ENCODE measurements around the gene APOOL. TPM values are rescaled to one million over a fixed set of nuclear protein-coding genes. Genes with fewer than 3 reads are reported as not detected.
"Not testable (repeated sequence)": the region's sequence is repeated elsewhere in the genome, so short reads cannot be mapped to it uniquely, and the experiment has no call there.

APOOL gene
- total RNA-seq: 1 to 10 TPM; 7.8 to 8.6 TPM
- 9.3 to 10.1 reads per million in 2 donors for total RNA-seq

DNA sequence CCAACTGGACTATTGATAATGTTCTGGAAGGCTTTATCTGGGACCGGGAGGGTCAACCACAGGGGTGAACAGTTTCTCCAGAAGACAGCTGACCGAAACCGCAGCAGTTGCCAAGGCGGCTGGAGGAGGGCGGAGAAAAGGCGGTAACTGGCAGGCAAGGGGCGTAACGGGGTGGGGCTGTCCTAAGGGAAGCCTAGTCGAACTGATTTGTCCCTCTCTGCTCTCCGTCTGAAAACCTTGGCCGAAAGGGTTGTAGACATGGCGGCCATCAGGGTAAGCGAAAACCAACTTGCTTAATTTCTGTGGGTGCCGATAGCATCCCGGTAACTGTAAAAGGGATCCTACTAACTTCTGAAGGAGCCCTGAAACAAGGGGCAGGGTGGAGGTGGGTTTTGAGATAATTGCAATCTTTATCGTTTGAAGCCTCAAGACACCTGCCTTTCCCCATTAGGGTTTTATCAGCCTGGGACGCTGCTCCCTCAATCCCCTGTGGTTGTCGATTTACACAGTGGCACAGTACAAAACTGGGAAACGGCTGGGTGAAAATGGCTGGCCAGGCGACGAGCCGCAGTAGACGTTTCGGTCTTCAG lies at the start of gene APOOL:
Gene APOOL (plus strand): TSS at position 223 of the 590 bp plus-strand sequence. CDS start 36 bp downstream, at position 259.
- ATAC-seq: peak; percentile 97
- DNase-seq: peak; percentile 50 to 59 (median 58)
- peak within 1 kb of the TSS; percentile 89 for H3K27ac Mint-ChIP-seq
- peaks cover 18% of the 10 kb centered on the region for H3K4me1 Mint-ChIP-seq
- H3K27me3 Mint-ChIP-seq: no peaks in the 10 kb centered on the region
- no peaks in the 10 kb centered on the region for H3K36me3 Mint-ChIP-seq (ENCODE audit: low read depth)
- H3K4me3 Mint-ChIP-seq: peak within 1 kb of the TSS; percentile 90
- no peaks in the 10 kb centered on the region for H3K9me3 ChIP-seq (ENCODE audit: control insufficient read depth, low read length, poor library complexity, severe bottlenecking)

GRCh38 chrX:84956304-84956703 lies 47.4 kb upstream of the APOOL start:
- ATAC-seq (no peak), DNase-seq (no peak)
- no peaks in the 10 kb centered on the region for H3K9me3 ChIP-seq (ENCODE audit: control insufficient read depth, low read length, poor library complexity, severe bottlenecking)
- no peaks in the 10 kb centered on the region for H3K4me1 Mint-ChIP-seq
- no peak overlapping the region for H3K27ac Mint-ChIP-seq
- no peaks in the 10 kb centered on the region for H3K27me3 Mint-ChIP-seq
- H3K36me3 Mint-ChIP-seq (ENCODE audit: low read depth): no peaks in the 10 kb centered on the region
- H3K4me3 Mint-ChIP-seq: no peak overlapping the region

- no peak for ATAC-seq
- Mint-ChIP-seq H3K27ac (no peak overlapping the region), H3K4me1 (no peaks in the 10 kb centered on the region), H3K36me3 (ENCODE audit: low read depth) (no peaks in the 10 kb centered on the region), H3K27me3 (no peaks in the 10 kb centered on the region), H3K4me3 (no peak overlapping the region)
- DNase-seq: no peak
- H3K9me3 ChIP-seq (ENCODE audit: control insufficient read depth, low read length, poor library complexity, severe bottlenecking): no peaks in the 10 kb centered on the region
Measured at GRCh38 chrX:84974803-84975202, 28.9 kb upstream of the APOOL start.

- not testable (repeated sequence) for H3K4me1 Mint-ChIP-seq; H3K4me3 Mint-ChIP-seq; H3K36me3 Mint-ChIP-seq (ENCODE audit: low read depth); H3K27ac Mint-ChIP-seq; H3K27me3 Mint-ChIP-seq; H3K9me3 ChIP-seq (ENCODE audit: control insufficient read depth, low read length, poor library complexity, severe bottlenecking); ATAC-seq; DNase-seq
Measured at GRCh38 chrX:84991739-84992138, 11.9 kb upstream of the APOOL start.

DNA sequence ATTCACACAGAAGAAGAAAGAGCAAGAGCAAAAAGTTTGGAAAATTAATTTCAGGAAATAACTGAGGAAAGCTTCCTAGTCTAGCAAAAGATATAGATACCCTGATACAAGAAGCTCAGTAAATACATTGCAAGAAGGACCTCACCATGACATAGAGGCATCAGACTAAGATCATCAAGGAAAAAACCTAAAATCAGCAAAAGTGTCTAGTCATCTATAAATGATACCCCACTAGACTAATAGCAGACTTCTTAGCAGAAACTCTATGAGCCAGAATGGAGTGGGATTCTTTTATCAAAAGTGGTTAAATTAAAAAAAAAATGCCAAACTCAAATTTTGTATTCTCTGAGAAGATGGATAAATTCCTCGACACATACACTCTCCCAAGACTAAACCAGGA lies 10.5 kb upstream of the APOOL start:
- DNase-seq (no peak), ATAC-seq (no peak)
- H3K9me3 ChIP-seq (ENCODE audit: control insufficient read depth, low read length, poor library complexity, severe bottlenecking): no peaks in the 10 kb centered on the region
- H3K4me3 Mint-ChIP-seq: no peak overlapping the region
- H3K27ac Mint-ChIP-seq: no peak overlapping the region
- H3K4me1 Mint-ChIP-seq: no peaks in the 10 kb centered on the region
- no peaks in the 10 kb centered on the region for H3K36me3 Mint-ChIP-seq (ENCODE audit: low read depth)
- no peaks in the 10 kb centered on the region for H3K27me3 Mint-ChIP-seq

- H3K36me3 Mint-ChIP-seq (ENCODE audit: low read depth): no peaks in the 10 kb centered on the region
- no peak for DNase-seq
- no peak overlapping the region for H3K27ac Mint-ChIP-seq
- H3K9me3 ChIP-seq (ENCODE audit: control insufficient read depth, low read length, poor library complexity, severe bottlenecking): no peaks in the 10 kb centered on the region
- H3K4me1 Mint-ChIP-seq: peaks cover 10% of the 10 kb centered on the region
- no peaks in the 10 kb centered on the region for H3K27me3 Mint-ChIP-seq
- ATAC-seq: no peak
- no peak overlapping the region for H3K4me3 Mint-ChIP-seq
Measured at GRCh38 chrX:85001344-85001743, 2.3 kb upstream of the APOOL start.

- H3K4me3 Mint-ChIP-seq: peak overlapping the region; percentile 90
- no peaks in the 10 kb centered on the region for H3K9me3 ChIP-seq (ENCODE audit: control insufficient read depth, low read length, poor library complexity, severe bottlenecking)
- no peaks in the 10 kb centered on the region for H3K27me3 Mint-ChIP-seq
- DNase-seq: no peak
- peak overlapping the region; percentile 89 for H3K27ac Mint-ChIP-seq
- peaks cover 22% of the 10 kb centered on the region for H3K4me1 Mint-ChIP-seq
- ATAC-seq: no peak
- H3K36me3 Mint-ChIP-seq (ENCODE audit: low read depth): peaks cover 2% of the 10 kb centered on the region
Measured at GRCh38 chrX:85004255-85004654, 578 bp downstream of the APOOL start.

DNA sequence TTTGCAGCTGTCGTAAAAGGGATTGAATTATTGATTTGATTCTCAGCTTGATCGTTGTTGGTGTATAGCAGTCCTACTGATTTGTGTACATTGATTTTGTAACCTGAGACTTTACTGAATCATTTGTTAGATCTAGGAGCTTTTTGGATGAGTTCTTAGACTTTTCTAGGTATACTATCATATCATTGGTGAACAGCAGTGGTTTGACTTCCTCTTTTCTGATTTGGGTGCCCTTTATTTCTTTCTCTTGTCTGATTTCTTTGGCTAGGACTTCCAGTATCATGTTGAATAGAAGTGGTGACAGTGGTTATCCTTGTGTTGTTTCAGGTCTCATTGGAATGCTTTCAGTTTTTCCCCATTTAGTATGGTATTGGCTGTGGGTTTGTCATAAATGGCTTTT lies 8.4 kb downstream of the APOOL start:
- H3K4me3 Mint-ChIP-seq: no peak overlapping the region
- no peaks in the 10 kb centered on the region for H3K9me3 ChIP-seq (ENCODE audit: control insufficient read depth, low read length, poor library complexity, severe bottlenecking)
- peaks cover 2% of the 10 kb centered on the region for H3K36me3 Mint-ChIP-seq (ENCODE audit: low read depth)

DNA sequence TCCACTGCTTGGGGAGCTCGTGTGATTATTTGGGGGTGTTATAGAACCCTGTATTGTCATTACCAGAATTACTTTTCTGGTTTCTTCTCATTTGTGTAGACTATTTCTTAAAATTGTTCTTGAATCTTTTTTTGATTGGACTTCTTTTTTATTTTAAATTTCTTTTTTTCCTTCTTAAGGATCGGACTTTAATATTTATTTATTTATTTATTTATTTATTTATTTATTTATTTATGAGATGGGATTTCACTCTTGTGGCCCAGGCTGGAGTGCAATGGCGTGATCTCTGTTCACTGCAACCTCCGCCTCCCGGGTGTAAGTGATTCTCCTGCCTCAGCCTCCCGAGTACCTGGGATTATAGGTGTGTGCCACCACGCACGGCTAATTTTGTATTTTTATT lies 11.7 kb downstream of the APOOL start:
- H3K4me3 Mint-ChIP-seq; H3K27ac Mint-ChIP-seq; ATAC-seq; H3K27me3 Mint-ChIP-seq; H3K36me3 Mint-ChIP-seq (ENCODE audit: low read depth); H3K9me3 ChIP-seq (ENCODE audit: control insufficient read depth, low read length, poor library complexity, severe bottlenecking); DNase-seq: not testable (repeated sequence)
- H3K4me1 Mint-ChIP-seq: peaks cover 16% of the 10 kb centered on the region

More for the DNA sequence above, 8.4 kb downstream of the APOOL start:
- no peaks in the 10 kb centered on the region for H3K27me3 Mint-ChIP-seq
- ATAC-seq (no peak), DNase-seq (no peak)
- H3K27ac Mint-ChIP-seq: no peak overlapping the region
- peaks cover 25% of the 10 kb centered on the region for H3K4me1 Mint-ChIP-seq

GRCh38 chrX:85017721-85018120 lies 14.0 kb downstream of the APOOL start:
- peaks cover 16% of the 10 kb centered on the region for H3K4me1 Mint-ChIP-seq
- no peak for DNase-seq
- no peak overlapping the region for H3K4me3 Mint-ChIP-seq
- no peaks in the 10 kb centered on the region for H3K9me3 ChIP-seq (ENCODE audit: control insufficient read depth, low read length, poor library complexity, severe bottlenecking)
- no peaks in the 10 kb centered on the region for H3K27me3 Mint-ChIP-seq
- ATAC-seq: no peak
- no peak overlapping the region for H3K27ac Mint-ChIP-seq
- peaks cover 9% of the 10 kb centered on the region for H3K36me3 Mint-ChIP-seq (ENCODE audit: low read depth)

DNA sequence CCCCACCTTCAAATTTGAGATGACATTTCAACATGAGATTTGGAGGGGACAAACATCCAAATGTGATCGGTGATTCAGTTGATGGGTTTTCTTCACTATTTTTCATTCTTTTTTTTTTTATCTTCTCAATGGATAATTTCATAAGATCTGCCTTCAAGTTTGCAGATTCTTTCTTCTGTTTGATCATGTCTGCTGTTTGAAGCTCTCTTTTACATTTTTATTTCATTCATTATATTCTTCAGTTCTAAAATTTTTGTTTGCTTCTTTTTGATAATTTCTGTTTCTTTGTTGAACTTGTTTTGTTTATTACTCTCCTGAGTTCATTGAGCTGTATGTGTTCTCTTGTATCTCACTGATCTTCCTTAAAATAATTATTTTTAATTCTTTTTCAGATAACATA lies 14.8 kb downstream of the APOOL start:
- Mint-ChIP-seq H3K4me1 (peaks cover 11% of the 10 kb centered on the region), H3K36me3 (ENCODE audit: low read depth) (peaks cover 9% of the 10 kb centered on the region), H3K4me3 (no peak overlapping the region), H3K27me3 (no peaks in the 10 kb centered on the region), H3K27ac (no peak overlapping the region)
- ATAC-seq (no peak), DNase-seq (no peak)
- no peaks in the 10 kb centered on the region for H3K9me3 ChIP-seq (ENCODE audit: control insufficient read depth, low read length, poor library complexity, severe bottlenecking)

- no peaks in the 10 kb centered on the region for H3K9me3 ChIP-seq (ENCODE audit: control insufficient read depth, low read length, poor library complexity, severe bottlenecking)
- Mint-ChIP-seq H3K27ac (no peak overlapping the region), H3K27me3 (no peaks in the 10 kb centered on the region), H3K4me3 (no peak overlapping the region), H3K4me1 (peaks cover 4% of the 10 kb centered on the region), H3K36me3 (ENCODE audit: low read depth) (peaks cover 9% of the 10 kb centered on the region)
- no peak for DNase-seq
- ATAC-seq: no peak
Measured at GRCh38 chrX:85020216-85020615, 16.5 kb downstream of the APOOL start.

DNA sequence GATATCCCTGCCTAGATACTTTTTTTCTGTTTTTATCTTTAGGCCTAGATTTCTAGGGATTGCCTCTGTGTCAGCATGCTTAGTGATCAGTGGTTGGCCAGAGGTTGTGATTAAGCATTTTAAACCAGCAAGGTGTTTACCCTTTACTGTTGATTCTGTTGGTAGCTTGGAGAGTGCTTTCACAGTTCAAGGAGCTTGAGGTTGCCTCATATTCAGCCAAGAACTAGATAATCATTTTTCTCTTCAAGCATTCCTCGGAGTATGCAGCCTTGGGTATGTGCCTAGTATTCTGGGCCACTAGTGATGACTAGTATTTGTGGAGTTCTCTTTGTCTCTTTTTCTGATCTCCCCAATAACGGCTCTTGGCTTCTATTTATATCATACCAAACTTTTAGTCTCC lies 20.4 kb downstream of the APOOL start:
- no peak for DNase-seq
- peaks cover 5% of the 10 kb centered on the region for H3K36me3 Mint-ChIP-seq (ENCODE audit: low read depth)

GRCh38 chrX:85024562-85024961 lies 20.9 kb downstream of the APOOL start:
- Mint-ChIP-seq H3K27me3 (no peaks in the 10 kb centered on the region), H3K4me3 (no peak overlapping the region), H3K36me3 (ENCODE audit: low read depth) (peaks cover 5% of the 10 kb centered on the region), H3K4me1 (peaks cover 9% of the 10 kb centered on the region), H3K27ac (no peak overlapping the region)
- no peaks in the 10 kb centered on the region for H3K9me3 ChIP-seq (ENCODE audit: control insufficient read depth, low read length, poor library complexity, severe bottlenecking)
- ATAC-seq (no peak), DNase-seq (no peak)

More for the DNA sequence above, 20.4 kb downstream of the APOOL start:
- Mint-ChIP-seq H3K27ac (no peak overlapping the region), H3K4me1 (peaks cover 9% of the 10 kb centered on the region), H3K4me3 (no peak overlapping the region), H3K27me3 (no peaks in the 10 kb centered on the region)
- ATAC-seq: no peak
- no peaks in the 10 kb centered on the region for H3K9me3 ChIP-seq (ENCODE audit: control insufficient read depth, low read length, poor library complexity, severe bottlenecking)

All from T-helper 17 cell (primary cell).